Stomach (tissue), 9 donors: Measurements from ENCODE around the gene MPC1. TPM values are rescaled to one million over a fixed set of nuclear protein-coding genes. Genes with fewer than 3 reads are reported as not detected.
"Not testable (repeated sequence)": the region's sequence is repeated elsewhere in the genome, so short reads cannot be mapped to it uniquely, and the experiment has no call there.

Experiments used
- DNase-seq, 2 donors: peaks; one replicate each; pipeline versions ENCODE4 v3.0.0 to v3.0.0-alpha.2; 2013 to 2019
- H3K27ac ChIP-seq, 5 donors: fragments of 200-600 bp in 4 of 5; sonication (generic) in 4 of 5; one replicate each; pipeline ENCODE4 v1.5.1; 2013 to 2019; ENCODE audit warnings: mild to moderate bottlenecking in 1 of 5, moderate library complexity in 1 of 5
- H3K27me3 ChIP-seq, 3 donors: fragments of 200-600 bp; sonication (generic); one replicate each; pipeline ENCODE4 v1.5.1; 2017 to 2019; ENCODE audit warnings: mixed run types in 1 of 3
- H3K36me3 ChIP-seq, 4 donors: fragments of 200-600 bp; sonication (generic); 1 replicate in 3 of 4; 2 replicates in 1 of 4; pipeline ENCODE4 v1.5.1; 2016 to 2019
- H3K4me1 ChIP-seq, 4 donors: fragments of 200-600 bp; sonication (generic); one replicate each; pipeline ENCODE4 v1.5.1; 2016 to 2019
- H3K4me3 ChIP-seq, 4 donors: fragments of 200-600 bp; sonication (generic) in 3 of 4; one replicate each; pipeline ENCODE4 v1.5.1; 2016 to 2019; ENCODE audit warnings: mild to moderate bottlenecking in 1 of 4
- H3K9me3 ChIP-seq, 4 donors: fragments of 200-600 bp; sonication (generic); one replicate each; pipeline ENCODE4 v1.5.1; 2016 to 2019
- EP300 ChIP-seq: sonication (generic); formaldehyde crosslinking; IDR thresholded peaks from one replicate; pipeline ENCODE4 v1.6.1; 2017; ENCODE audit warnings: antibody characterized with exemption
- POLR2A ChIP-seq, 4 donors: fragments of 450-650 bp; IDR thresholded peaks; one replicate each; pipeline ENCODE4 v1.6.1; 2016; ENCODE audit warnings: antibody characterized with exemption in 4 of 4, control low read depth in 2 of 4, mild to moderate bottlenecking in 1 of 4, moderate library complexity in 1 of 4
- POLR2AphosphoS5 ChIP-seq, 3 donors: sonication (generic); formaldehyde crosslinking; IDR thresholded peaks; one replicate each; pipeline ENCODE4 v1.6.1; 2016; ENCODE audit warnings: antibody characterized with exemption in 3 of 3
- WGBS, 5 donors: extraction: QIAGEN DNeasy Blood & Tissue Kit in 3 of 5; methylation state at CpG; one replicate each; pipeline versions ENCODE4 v1.1.5 to v1.1.7; 2013 to 2018; 5-methylcytosine and 5-hydroxymethylcytosine counted together
- intact Hi-C: fragments of 100-400 bp; cut with DNase I; formaldehyde crosslinking; loops from one replicate; pipeline ENCODE4 v1.15.1; 2023; ENCODE audit warnings: low total_unique reads
- polyA plus RNA-seq, 3 donors: library from polyadenylated mRNA; stranded (reverse); fragments of 200-250 nt; gene quantifications; one replicate each; pipeline ENCODE4 v1.2.3, GENCODE V29; 2013
- total RNA-seq, 5 donors: library from RNA; depleted of rRNA; stranded (reverse); fragments of >200 nt; gene quantifications; one replicate each; pipeline versions ENCODE4 v1.1.0 to v1.2.3, GENCODE V29; 2014 to 2016
- TF ChIP-seq, protein P1 (sequence below), 7 experiments: fragments of 450-650 bp in 4 of 7; fragments of 200-600 bp in 3 of 7; sonication (generic) in 3 of 7; IDR thresholded peaks; one replicate each; pipeline ENCODE4 v1.5.1; 2016 to 2019; ENCODE audit warnings: antibody characterized with exemption in 7 of 7, control low read depth in 2 of 7, mild to moderate bottlenecking in 1 of 7
- donor health status: healthy with polysubstance abuse.
- donor health status: Bipolar disorder and iron deficiency.
- donor health status: healthy.

Gene MPC1
- total and polyA plus RNA-seq, 8 donors = 48.4 to 188 (median 92.0) TPM

DNA sequence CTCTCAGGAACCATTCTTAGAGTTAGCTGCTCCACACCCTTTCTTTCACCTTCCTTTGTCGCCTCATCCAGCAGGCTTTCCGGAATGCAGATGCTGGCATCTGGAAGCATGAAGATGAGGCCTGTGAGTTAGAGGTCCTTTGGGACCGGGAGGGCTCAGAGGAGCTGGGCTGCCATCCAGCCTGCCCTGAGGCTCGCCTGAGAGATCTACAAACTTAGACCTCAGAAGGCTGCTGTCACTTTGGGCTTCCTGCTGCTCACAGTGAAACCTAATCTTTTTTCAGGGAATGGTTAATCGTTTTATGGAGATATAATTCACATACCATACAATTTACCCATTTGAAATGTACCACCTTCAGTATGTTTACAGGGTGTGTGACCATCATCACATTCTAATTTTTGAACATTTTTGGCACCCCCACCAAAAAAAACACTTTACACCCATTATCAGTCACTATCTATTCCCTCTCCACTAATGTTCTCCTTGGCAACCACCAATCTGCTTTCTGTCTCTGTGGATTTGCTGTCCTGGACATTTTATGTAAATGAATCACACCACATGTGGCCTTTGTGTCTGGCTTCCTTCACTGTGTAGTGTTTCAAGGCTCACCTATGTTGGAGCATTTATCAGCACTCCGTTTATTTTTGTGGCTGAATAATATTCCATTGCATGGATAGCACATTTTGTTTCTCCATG, 20.0 kb upstream of the MPC1 start:
- intact Hi-C loops = loop anchor here (5.0 kb wide), 1 partner anchor 125 kb away; no protein-coding TSS in a partner anchor
- 46 to 66% (median 61%) methylated on average over 4 to 6 of the region's 6 CpGs for WGBS, 5 donors
- Histone ChIP-seq H3K4me1 (peaks cover 0 to 9% (median 4%) of the 10 kb centered on the region in 4 donors), H3K27me3 (peaks cover 0 to 2% (median 0%) of the 10 kb centered on the region in 3 donors), H3K27ac (no peak overlapping the region), H3K36me3 (no peaks in the 10 kb centered on the region), H3K4me3 (no peak overlapping the region), H3K9me3 (peaks cover 0 to 4% (median 0%) of the 10 kb centered on the region in 4 donors)
- no peak for DNase-seq
- TF ChIP-seq POLR2A (IDR thresholded peaks at IDR 0.05) (no peak), POLR2AphosphoS5 (IDR thresholded peaks at IDR 0.05) (no peak)

DNA sequence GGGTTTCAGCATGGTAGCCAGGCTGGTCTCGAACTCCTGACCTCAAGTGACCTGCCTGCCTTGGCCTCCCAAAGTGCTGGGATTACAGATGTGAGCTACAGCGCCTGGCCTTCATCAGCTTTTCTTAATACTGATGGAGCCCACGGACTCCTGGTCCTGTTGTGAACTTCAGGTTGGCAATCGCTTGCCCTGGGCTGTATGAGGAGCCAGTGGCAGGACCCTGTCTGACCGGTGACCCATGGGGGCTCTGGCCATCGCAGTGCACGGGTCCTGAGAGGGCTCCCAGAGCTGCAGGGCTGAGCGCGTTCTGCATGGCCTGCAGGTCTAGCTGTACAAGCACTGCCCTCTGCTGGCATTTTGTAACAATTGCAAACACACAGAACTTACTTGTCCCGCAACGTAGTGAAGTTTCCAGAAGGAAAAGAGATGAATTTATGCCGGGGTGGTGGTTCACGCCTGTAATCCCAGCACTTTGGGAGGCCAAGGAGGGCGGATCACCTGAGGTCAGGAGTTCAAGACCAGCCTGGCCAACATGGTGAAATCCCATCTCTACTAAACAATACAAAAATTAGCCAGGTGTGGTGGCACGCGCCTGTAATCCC, 18.0 kb upstream of the MPC1 start:
- H3K4me3 ChIP-seq, H3K27me3 ChIP-seq, H3K36me3 ChIP-seq, H3K4me1 ChIP-seq, H3K9me3 ChIP-seq, H3K27ac ChIP-seq: not testable (repeated sequence)
- 22 to 31% (median 25%) methylated on average over 13 to 16 of the region's 16 CpGs for WGBS, 5 donors
- TF ChIP-seq POLR2AphosphoS5 (IDR thresholded peaks at IDR 0.05) = peak in 1 of 3 donors; percentile 27
- TF ChIP-seq, protein P1, sequence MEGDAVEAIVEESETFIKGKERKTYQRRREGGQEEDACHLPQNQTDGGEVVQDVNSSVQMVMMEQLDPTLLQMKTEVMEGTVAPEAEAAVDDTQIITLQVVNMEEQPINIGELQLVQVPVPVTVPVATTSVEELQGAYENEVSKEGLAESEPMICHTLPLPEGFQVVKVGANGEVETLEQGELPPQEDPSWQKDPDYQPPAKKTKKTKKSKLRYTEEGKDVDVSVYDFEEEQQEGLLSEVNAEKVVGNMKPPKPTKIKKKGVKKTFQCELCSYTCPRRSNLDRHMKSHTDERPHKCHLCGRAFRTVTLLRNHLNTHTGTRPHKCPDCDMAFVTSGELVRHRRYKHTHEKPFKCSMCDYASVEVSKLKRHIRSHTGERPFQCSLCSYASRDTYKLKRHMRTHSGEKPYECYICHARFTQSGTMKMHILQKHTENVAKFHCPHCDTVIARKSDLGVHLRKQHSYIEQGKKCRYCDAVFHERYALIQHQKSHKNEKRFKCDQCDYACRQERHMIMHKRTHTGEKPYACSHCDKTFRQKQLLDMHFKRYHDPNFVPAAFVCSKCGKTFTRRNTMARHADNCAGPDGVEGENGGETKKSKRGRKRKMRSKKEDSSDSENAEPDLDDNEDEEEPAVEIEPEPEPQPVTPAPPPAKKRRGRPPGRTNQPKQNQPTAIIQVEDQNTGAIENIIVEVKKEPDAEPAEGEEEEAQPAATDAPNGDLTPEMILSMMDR (IDR thresholded peaks at IDR 0.05) = peak in 5 of 7 experiments; percentile 62 to 83 (median 74)
- intact Hi-C loops = loop anchor here (5.0 kb wide), 1 partner anchor 123 kb away; no protein-coding TSS in a partner anchor
- DNase-seq = peak; percentile 69 to 89

DNA sequence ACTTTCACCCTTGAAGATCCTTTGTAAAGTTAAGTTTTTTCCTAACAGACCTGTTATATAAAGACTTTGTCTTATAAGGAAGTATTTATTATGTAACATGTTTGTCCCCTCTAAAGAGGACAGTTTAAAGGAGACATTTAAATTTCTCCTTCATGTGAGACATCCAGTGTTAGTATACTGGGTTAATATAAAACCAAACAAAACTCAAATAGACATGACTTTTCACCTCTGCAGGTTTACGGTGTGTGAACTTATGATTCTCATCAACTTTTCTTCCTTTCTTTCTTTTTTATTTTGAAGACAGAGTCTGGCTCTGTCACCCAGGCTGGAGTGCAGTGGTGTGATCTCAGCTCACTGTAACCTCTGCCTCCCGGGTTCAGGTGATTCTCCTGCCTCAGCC, 17.4 kb upstream of the MPC1 start:
- H3K4me1 ChIP-seq = peaks cover 0 to 9% (median 4%) of the 10 kb centered on the region in 4 donors
- H3K4me3 ChIP-seq = no peak overlapping the region
- no peak overlapping the region for H3K27ac ChIP-seq
- WGBS, 5 donors = 56 to 70% (median 63%) methylated on average over 2 of the region's 2 CpGs
- intact Hi-C loops = loop anchor here (5.0 kb wide), 1 partner anchor 123 kb away; no protein-coding TSS in a partner anchor
- H3K36me3 ChIP-seq = no peaks in the 10 kb centered on the region
- H3K27me3 ChIP-seq = peaks cover 0 to 5% (median 0%) of the 10 kb centered on the region in 3 donors
- no peak for TF ChIP-seq EP300
- TF ChIP-seq, protein P1 (IDR thresholded peaks at IDR 0.05) = no peak
- TF ChIP-seq POLR2A (IDR thresholded peaks at IDR 0.05) = no peak
- TF ChIP-seq POLR2AphosphoS5 (IDR thresholded peaks at IDR 0.05) = no peak
- H3K9me3 ChIP-seq = peaks cover 0 to 6% (median 0%) of the 10 kb centered on the region in 4 donors
- DNase-seq = no peak

DNA sequence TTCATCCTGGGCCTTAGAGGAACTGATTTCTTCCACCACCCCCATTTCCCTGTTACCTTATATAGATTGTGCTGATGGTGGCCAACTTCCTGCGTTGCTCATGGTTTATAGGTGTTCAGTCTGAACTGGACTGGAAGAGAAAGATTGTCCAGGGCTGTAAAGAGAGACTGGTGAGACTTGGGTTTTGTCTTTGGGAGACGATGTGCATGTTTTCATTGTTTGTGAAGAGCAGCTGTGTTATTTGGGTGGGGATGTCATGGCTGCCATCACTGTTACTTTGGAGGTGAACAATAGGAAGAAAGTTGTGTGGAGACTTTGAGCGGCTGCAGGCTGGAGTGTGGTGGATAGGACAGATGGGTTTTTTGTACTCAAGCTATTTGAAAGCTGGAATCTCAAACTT, 15.6 kb upstream of the MPC1 start:
- Histone ChIP-seq H3K4me1 (peaks cover 0 to 9% (median 4%) of the 10 kb centered on the region in 4 donors), H3K36me3 (no peaks in the 10 kb centered on the region), H3K27ac (no peak overlapping the region), H3K4me3 (no peak overlapping the region), H3K27me3 (peaks cover 0 to 9% (median 0%) of the 10 kb centered on the region in 3 donors), H3K9me3 (peaks cover 0 to 6% (median 0%) of the 10 kb centered on the region in 4 donors)
- intact Hi-C loops = no loop called here
- WGBS, 5 donors = 85 to 89% (median 87%) methylated on average over 3 of the region's 3 CpGs
- TF ChIP-seq POLR2A (IDR thresholded peaks at IDR 0.05) (no peak), EP300 (no peak), POLR2AphosphoS5 (IDR thresholded peaks at IDR 0.05) (no peak)
- TF ChIP-seq, protein P1 (IDR thresholded peaks at IDR 0.05) = no peak
- DNase-seq = no peak
